GM10248 (cell line): ENCODE results near the gene SMIM41.

Experiments used
- CTCF ChIA-PET: fragments of 300-600 bp; sonication (Branson Sonifier 250); formaldehyde crosslinking; extraction: SDS; loops from one replicate; lab custom pipeline; 2021; ENCODE audit warnings: antibody characterized with exemption; lab: Yijun Ruan, JAX
- POLR2A ChIA-PET: fragments of 350-650 bp; sonication (Branson Sonifier 250); formaldehyde crosslinking; extraction: SDS; loops from one replicate; lab custom pipeline; 2020; ENCODE audit warnings: antibody characterized with exemption; lab: Yijun Ruan, JAX
- DNase-seq: peaks from one replicate; pipeline ENCODE4 v3.0.0; 2012; ENCODE audit errors: extremely low spot score
- CTCF ChIP-seq: IDR thresholded peaks from 2 replicates; pipeline ENCODE4 v1.5.1; 2012; ENCODE audit warnings: mild to moderate bottlenecking, low read depth; ENCODE audit errors: extremely low read depth, missing control alignments, control extremely low read depth

Gene SMIM41

DNA sequence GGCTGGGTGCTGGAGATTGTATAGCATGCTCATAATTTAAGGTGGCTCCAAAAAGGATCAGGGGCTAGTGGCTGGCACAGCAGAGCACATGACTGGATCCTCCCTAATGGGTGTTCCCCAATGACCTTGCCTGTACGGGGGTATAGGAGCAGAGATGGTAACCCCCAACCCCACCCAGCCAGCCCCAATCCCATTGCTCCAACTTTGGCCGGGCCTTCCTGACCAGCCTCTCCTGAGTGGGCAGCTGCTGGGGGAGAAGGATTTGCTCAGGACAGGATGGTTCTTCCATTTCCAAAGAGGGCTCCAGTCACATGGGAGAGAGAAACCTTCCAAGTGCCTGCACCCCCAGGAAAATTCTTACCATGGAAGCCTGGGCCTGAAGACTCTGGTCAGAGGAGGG lies 43.6 kb upstream of the SMIM41 start:
- CTCF ChIA-PET = interaction anchor here (1.2 to 33.0 kb wide), 4 partner anchors 10 to 86 kb away, joined by 3 to 1220 read pairs (median 88); partner anchors contain the start of genes ATG101, NR4A1 and SMIM41
- no peak for DNase-seq
- TF ChIP-seq CTCF = no peak
- POLR2A ChIA-PET = interaction anchor here (1.5 kb wide), 1 partner anchor 15 kb away, joined by 6 read pairs; the partner anchor contains the start of gene NR4A1

DNA sequence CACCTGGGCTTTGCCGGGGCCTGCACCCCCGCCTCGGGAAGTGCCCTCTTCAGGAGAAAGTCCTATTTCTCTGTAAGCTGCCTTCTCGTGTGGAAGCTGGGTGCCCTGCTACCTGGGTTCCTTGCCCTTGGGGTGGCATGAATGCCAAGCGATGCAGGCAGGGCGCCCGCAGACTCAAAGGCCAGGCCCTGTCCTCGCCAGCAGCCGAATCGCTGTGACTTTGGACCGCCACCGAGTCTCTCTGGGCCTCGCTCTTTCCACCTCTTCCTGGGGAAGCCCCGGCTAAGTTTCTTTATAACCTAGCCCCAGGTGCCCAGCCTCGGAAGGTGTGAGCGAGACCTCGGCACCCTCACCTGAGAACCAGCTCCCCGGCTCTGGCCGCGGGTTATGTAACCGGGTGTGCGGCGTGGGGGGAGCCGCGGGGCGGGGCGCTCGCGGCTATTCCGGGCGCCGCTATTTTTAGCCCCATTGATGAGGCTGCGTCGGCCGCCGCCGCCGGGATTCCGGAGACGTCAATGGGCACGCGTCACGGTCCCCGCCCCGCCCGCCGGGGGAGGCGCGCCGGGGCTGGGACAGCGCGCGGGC lies 42.8 kb upstream of the SMIM41 start:
- DNase-seq = peak; percentile 77
- no peak for TF ChIP-seq CTCF
- POLR2A ChIA-PET = interaction anchor here (1.5 kb wide), 1 partner anchor 14 kb away, joined by 6 read pairs; the partner anchor contains the start of gene NR4A1
- CTCF ChIA-PET = interaction anchor here (1.2 to 33.0 kb wide), 5 partner anchors 9 to 85 kb away, joined by 3 to 1220 read pairs (median 6); partner anchors contain the start of genes ATG101, NR4A1 and SMIM41

DNA sequence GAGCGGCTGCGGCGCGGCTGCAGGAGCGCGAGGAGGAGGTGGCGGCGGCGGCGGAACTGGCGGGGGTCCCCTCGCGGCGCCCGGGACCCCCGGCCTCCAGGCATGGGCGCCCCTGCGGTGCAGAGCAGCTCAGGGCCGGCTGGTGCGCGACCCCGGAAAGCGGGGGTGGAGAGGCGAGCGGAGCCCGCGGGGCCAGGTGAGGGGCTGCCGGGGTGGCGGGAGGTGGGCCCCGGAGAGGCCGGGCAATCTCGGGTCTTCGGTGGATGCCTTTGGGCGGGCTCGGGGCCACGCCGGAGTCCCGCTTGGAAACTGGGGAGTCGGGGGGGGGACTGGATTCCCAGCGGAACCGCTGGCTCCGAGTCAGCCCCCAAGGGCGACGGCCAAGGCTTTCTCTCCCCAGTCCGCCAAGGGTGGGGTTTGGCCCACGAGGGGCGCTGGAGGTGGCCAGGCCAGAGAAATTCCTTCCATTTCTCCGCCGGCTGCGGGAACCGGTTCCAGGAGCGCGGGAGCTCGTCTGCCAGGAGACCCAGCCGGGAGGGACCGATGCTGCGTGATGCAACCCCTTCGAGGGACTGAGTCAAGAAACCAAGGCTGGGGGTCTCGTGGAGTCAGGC lies 42.1 kb upstream of the SMIM41 start:
- ChIA-PET CTCF (interaction anchor here (1.5 to 33.0 kb wide), 3 partner anchors 14 to 83 kb away, joined by 6 to 1220 read pairs (median 172); partner anchors contain the start of genes ATG101, NR4A1 and SMIM41), POLR2A (no interaction called here)
- no peak for TF ChIP-seq CTCF
- DNase-seq = no peak

DNA sequence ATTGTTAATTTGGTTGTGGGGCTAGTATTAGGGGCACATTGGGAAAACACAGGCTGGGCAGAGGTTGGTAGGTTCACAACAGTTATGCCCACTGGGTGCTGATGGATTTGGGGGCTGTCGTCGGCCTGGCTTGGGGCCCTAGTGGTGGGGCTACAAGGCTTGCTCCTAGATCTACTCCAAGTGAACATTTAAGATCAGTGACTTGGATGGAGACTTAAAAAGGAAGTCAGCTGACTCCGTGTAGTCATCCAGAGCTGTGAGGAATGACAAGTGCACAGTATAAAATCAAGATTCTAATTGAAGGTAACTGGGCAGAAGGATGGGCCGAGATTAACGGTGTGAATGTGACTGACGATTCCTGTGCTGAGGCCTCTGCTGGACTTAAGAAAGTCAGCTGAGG lies 41.1 kb upstream of the SMIM41 start:
- POLR2A ChIA-PET = interaction anchor here (1.8 kb wide), 1 partner anchor 12 kb away, joined by 8 read pairs; the partner anchor contains the start of gene NR4A1

DNA sequence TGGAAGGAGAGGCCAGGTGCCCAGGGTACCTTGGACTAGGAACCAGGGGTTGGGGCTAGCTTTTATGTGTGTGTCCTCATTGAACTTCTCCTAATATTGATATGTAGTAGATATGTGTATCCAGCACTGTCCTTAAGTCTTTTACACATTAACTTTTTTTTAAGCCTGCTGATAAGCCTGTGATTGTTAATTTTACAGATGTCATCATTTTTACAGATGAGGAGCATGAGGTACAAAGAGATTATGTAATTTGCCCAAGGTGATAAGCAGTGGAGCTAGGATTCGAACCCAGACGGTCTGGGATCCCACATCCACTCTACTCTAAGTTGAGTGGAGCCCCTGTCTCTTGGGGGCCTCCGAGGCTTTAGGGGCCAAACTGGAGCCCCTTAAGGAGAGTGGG lies 38.5 kb upstream of the SMIM41 start:
- POLR2A ChIA-PET = interaction anchor here (2.4 kb wide), 1 partner anchor 10 kb away, joined by 10 read pairs; the partner anchor contains the start of gene NR4A1

More for the DNA sequence above, 41.1 kb upstream of the SMIM41 start:
- DNase-seq = no peak
- TF ChIP-seq CTCF = no peak
- CTCF ChIA-PET = interaction anchor here (1.1 to 33.0 kb wide), 4 partner anchors 15 to 78 kb away, joined by 3 to 1220 read pairs (median 88); partner anchors contain the start of genes ATG101, NR4A1 and SMIM41

More for the DNA sequence above, 38.5 kb upstream of the SMIM41 start:
- no peak for TF ChIP-seq CTCF
- CTCF ChIA-PET = interaction anchor here (1.1 to 33.0 kb wide), 3 partner anchors 8 to 30 kb away, joined by 5 to 1220 read pairs (median 172); partner anchors contain the start of genes ATG101, NR4A1 and SMIM41
- no peak for DNase-seq
